Activated T-helper 2 cell treated with anti-CD3 and anti-CD28 coated beads, Interferon-gamma antibody, Interleukin-2, Interleukin-4, amounts not matched to agents 10 μg/mL and 5 μg/mL and 100 μg/mL, durations not matched to agents 14 hours and 24 hours and 36 hours (primary cell): ENCODE measurements around the gene OR52K1. TPM values are rescaled to one million over a fixed set of nuclear protein-coding genes. Genes with fewer than 3 reads are reported as not detected.
"Not testable (repeated sequence)": the region's sequence is repeated elsewhere in the genome, so short reads cannot be mapped to it uniquely, and the experiment has no call there.

Experiments used
- DNase-seq: peaks from one replicate; pipeline ENCODE4 v3.0.0; 2021; ENCODE audit warnings: low spot score
- H3K27ac Mint-ChIP-seq: one replicate; pipeline ENCODE4 v1.8.0; 2021; ENCODE audit warnings: mixed read lengths
- H3K27me3 Mint-ChIP-seq: one replicate; pipeline ENCODE4 v1.8.0; 2021; ENCODE audit warnings: low read depth, mixed read lengths
- H3K36me3 Mint-ChIP-seq: one replicate; pipeline ENCODE4 v1.8.0; 2021; ENCODE audit warnings: low read depth, mixed read lengths
- H3K4me1 Mint-ChIP-seq: one replicate; pipeline ENCODE4 v1.8.0; 2021; ENCODE audit warnings: low read depth, mixed read lengths
- H3K4me3 Mint-ChIP-seq: one replicate; pipeline ENCODE4 v1.8.0; 2021; ENCODE audit warnings: low read depth, mild to moderate bottlenecking, moderate library complexity, mixed read lengths
- H3K9me3 Mint-ChIP-seq: one replicate; pipeline ENCODE4 v1.8.0; 2021; ENCODE audit warnings: mixed read lengths
- intact Hi-C: fragments of 100-400 bp; cut with micrococcal nuclease; formaldehyde crosslinking; loops from one replicate; pipeline ENCODE4 v1.15.1; 2023
- total RNA-seq: library from RNA; stranded (reverse); gene quantifications from 2 replicates; pipeline ENCODE4 v1.2.3, GENCODE V29; 2022

OR52K1 gene
- total RNA-seq, 1 donor from 2014 or later: not detected

DNA sequence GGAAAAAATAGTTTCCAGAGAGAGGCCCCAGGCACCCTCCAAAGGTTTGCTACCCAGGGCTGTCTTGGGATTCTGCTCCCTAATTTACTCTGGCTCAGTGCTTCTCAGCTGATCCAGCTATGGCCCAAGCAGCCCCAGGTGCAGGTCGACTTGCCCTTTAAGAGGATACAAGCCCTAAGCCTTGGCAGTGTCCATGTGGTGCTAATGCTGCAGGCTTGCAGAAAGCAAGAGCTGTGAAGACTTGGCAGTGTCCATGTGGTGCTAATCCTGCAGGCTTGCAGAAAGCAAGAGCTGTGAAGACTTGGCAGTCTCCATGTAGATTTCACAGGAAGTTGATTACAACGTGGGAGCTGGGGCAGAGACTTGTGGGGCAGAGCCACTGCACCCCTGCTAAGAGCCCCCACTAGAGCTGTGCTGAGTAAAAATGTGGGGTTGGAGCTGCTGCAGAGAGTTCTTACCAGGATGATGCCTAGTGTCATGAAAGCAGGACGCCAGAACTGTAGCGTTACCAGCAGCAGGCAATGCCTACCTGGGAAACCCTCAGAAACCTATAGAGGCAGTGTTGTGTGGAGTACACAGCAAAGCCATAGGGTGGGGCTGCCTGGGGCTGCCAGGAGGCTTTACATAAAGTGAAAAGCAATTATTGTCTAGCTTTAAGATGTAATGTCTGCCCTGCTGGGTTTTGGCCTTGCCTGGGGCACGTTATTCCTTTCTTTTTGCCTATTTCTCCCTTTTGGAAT lies 16.1 kb upstream of the OR52K1 start:
- H3K9me3 Mint-ChIP-seq: peaks cover 19% of the 10 kb centered on the region
- no peak for DNase-seq
- H3K4me1 Mint-ChIP-seq: peaks cover 2% of the 10 kb centered on the region
- H3K27ac Mint-ChIP-seq: no peak overlapping the region
- H3K4me3 Mint-ChIP-seq: no peak overlapping the region
- intact Hi-C loops: no loop called here
- H3K27me3 Mint-ChIP-seq: peaks cover 5% of the 10 kb centered on the region
- peaks cover 10% of the 10 kb centered on the region for H3K36me3 Mint-ChIP-seq

DNA sequence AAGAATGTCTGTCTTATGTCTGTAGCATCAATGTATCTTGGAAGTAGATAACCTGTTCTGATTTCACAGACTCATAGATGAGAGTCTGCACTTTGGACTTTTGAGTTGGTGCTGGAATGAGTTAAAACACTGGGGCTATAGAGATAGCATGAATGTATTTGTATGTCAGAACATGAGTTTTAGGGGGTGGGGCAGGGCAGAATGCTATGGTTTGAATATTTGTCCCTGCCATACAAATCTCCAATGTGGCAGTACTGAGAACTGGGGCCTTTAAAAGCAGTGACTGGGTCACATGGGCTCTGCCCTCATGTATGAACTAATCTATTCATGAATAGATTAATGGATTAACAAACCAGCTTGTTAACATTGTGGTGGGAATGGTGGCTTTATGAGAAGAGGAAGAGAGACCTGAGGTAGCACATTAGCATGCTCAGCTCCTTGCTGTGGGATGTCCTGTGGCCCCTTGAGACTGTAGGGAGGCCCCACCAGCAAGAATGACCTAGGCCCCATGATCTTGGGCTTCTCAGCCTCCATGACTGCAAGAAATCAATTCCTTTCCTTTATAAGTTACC lies 15.5 kb upstream of the OR52K1 start:
- H3K27ac Mint-ChIP-seq: no peak overlapping the region
- DNase-seq: no peak
- H3K9me3 Mint-ChIP-seq: peaks cover 16% of the 10 kb centered on the region
- intact Hi-C loops: no loop called here
- peaks cover 2% of the 10 kb centered on the region for H3K4me1 Mint-ChIP-seq
- peaks cover 5% of the 10 kb centered on the region for H3K27me3 Mint-ChIP-seq
- H3K36me3 Mint-ChIP-seq: peaks cover 10% of the 10 kb centered on the region
- H3K4me3 Mint-ChIP-seq: no peak overlapping the region

DNA sequence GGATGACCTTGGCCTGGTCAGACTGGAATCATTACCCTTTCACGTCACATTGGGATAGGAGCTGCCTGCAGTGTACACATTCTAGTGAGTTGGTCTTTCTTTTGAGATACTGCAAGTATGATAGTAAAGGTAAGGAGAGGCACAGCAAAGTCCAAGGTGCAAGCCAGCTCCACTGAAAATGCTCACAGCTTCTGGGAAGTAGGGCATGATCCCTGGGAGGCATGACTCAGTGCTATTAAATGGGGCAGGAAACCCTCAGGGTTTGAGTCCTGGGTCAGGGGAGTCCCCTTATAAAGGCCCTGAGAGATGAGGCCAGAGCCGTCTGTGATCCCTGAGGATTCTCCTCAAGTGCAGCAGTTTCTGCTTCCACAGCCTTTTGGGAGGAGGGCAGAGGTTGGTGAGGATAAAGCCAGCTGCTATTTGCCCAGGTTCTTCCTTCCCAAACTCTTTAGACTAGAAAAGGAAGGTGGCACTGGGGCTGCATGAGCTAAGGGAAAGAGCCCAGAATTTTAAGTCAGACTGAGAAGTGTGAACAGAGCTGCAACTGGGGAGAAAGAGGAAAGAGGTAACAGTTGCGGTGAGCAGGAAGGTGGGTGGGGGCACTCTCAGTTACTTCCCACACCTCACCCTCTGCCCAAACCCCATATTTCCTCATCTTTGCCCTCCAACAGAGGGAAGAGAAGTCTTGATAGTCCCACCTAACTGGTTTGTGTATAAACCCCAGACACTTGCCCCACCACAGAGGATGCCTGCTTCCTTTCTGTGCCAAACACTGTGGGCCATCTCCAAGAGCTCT lies 14.4 kb upstream of the OR52K1 start:
- Mint-ChIP-seq H3K4me1 (peaks cover 2% of the 10 kb centered on the region), H3K27me3 (peaks cover 5% of the 10 kb centered on the region), H3K4me3 (no peak overlapping the region), H3K9me3 (peaks cover 16% of the 10 kb centered on the region), H3K36me3 (peaks cover 10% of the 10 kb centered on the region), H3K27ac (no peak overlapping the region)
- intact Hi-C loops: no loop called here
- DNase-seq: no peak

DNA sequence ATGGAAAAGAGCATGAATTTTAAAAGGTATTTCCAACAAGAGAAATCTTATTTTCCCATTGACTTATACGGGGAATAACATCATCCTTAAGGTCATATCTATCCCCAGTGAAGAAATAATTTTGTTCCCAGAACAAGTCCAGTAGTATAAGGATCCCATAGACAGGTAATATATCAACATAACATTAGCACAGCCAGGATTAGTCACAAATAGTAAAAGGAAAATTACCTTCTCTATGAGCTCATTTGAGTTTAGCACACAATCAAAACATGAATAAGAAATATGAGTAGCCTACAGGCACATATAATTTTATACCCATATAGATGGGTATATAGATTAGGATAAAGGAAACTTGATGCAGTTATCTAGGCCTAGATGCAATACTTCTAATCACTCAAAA lies 2.8 kb upstream of the OR52K1 start:
- intact Hi-C loops: no loop called here
- no peaks in the 10 kb centered on the region for H3K9me3 Mint-ChIP-seq
- peaks cover 5% of the 10 kb centered on the region for H3K4me1 Mint-ChIP-seq
- H3K4me3 Mint-ChIP-seq: no peak overlapping the region
- H3K27ac Mint-ChIP-seq: no peak overlapping the region
- DNase-seq: no peak
- H3K36me3 Mint-ChIP-seq: no peaks in the 10 kb centered on the region
- peaks cover 8% of the 10 kb centered on the region for H3K27me3 Mint-ChIP-seq

DNA sequence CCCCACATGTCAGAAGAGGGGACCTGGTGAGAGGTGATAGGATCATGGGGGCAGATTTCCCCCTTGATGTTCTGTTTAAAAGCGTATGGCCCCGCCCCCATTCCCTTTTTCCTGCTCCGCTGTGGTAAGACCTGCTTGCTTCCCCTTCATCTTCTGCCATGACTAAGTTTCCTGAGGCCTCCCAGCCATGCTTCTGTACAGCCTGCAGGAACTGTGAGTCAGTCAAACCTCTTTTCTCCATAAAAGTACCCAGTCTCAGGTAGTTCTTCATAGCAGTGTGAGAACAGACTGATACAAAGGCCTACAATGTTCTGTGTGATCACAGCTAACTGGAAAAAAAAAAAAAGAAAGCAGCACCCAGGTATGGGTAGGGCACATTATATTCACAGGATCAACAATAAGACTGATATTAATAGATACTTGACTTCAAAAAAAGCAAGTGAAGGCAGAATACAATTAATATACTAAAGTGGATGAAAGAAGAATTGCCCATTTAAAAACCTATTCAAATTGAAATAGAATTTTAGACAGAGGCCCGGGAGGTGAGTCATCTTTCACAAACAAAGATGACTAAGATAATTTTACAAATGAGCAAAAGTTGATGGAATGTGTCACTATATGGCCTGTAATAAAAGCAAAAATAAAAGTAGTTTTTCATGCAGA lies 1.7 kb upstream of the OR52K1 start:
- intact Hi-C loops: loop anchor here (1.0 kb wide), 1 partner anchor 87 kb away; the partner anchor contains the start of gene TRIM21
- H3K9me3 Mint-ChIP-seq: no peaks in the 10 kb centered on the region
- no peak for DNase-seq
- H3K27ac Mint-ChIP-seq: no peak overlapping the region
- H3K4me3 Mint-ChIP-seq: no peak overlapping the region
- H3K27me3 Mint-ChIP-seq: peaks cover 8% of the 10 kb centered on the region
- H3K4me1 Mint-ChIP-seq: peaks cover 5% of the 10 kb centered on the region
- H3K36me3 Mint-ChIP-seq: no peaks in the 10 kb centered on the region

DNA sequence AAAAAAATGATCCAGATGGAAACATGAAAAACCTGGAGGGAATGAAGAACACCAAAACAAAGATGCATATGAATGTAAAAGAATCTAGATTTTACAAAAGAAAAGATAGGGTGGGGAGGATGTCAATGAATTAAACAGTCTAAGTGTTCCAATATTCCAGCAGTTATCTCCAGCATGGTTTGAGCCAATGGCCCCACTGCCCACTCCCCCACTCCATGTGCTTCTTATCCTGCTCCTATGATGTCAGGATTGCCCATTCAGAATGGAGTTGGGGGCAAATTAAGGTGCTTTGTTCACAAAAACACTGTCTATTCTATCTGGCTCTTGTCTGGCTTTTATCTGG lies 1.2 kb upstream of the OR52K1 start:
- DNase-seq: no peak
- Mint-ChIP-seq H3K4me3 (no peak overlapping the region), H3K36me3 (no peaks in the 10 kb centered on the region), H3K27ac (no peak overlapping the region), H3K4me1 (peaks cover 5% of the 10 kb centered on the region), H3K27me3 (peaks cover 8% of the 10 kb centered on the region), H3K9me3 (no peaks in the 10 kb centered on the region)
- intact Hi-C loops: loop anchor here (1.0 kb wide), 1 partner anchor 88 kb away; the partner anchor contains the start of gene TRIM21

DNA sequence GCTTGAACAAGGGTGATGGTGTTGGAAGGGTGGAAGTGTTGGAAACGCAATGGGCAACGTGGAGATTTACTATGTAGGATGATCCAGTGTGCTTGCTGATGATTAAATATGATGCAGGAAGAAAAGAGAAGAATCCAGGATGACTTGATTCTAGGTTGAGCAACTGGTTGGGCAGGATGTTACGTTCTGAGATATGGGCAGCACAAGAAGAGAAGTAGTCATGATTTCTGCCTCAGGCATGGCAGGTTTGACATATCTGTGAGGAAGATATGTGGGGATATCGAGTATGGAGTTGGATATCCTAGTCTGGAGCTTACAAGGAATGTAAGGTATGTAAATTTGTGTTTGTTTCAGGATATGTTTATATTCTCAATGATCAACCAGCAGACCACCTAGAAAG lies 1.9 kb downstream of the OR52K1 start:
- intact Hi-C loops: no loop called here
- H3K9me3 Mint-ChIP-seq: no peaks in the 10 kb centered on the region
- no peak overlapping the region for H3K4me3 Mint-ChIP-seq
- H3K27ac Mint-ChIP-seq: no peak overlapping the region
- no peaks in the 10 kb centered on the region for H3K36me3 Mint-ChIP-seq
- H3K27me3 Mint-ChIP-seq: peaks cover 6% of the 10 kb centered on the region
- no peak for DNase-seq
- peaks cover 5% of the 10 kb centered on the region for H3K4me1 Mint-ChIP-seq

DNA sequence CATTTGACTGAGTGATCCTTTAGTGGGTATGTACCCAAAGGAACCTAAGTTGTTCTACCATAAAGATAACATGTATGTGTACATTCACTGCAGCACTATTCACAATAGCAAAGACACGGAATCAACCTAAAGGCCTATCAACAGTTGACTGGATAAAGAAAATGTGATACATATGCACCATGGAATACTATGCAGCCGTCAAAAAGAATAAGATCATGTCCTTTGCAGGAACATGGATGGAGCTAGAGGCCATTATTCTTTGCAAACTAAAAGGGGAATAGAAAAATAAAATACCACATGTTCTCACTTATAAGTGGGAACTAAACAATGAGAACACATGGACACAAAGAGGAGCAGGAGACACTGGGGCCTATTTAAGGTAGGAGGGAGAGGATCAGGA lies 9.0 kb downstream of the OR52K1 start:
- DNase-seq, H3K9me3 Mint-ChIP-seq, H3K27ac Mint-ChIP-seq, intact Hi-C loops, H3K4me1 Mint-ChIP-seq, H3K4me3 Mint-ChIP-seq, H3K36me3 Mint-ChIP-seq: not testable (repeated sequence)
- peaks cover 19% of the 10 kb centered on the region for H3K27me3 Mint-ChIP-seq

DNA sequence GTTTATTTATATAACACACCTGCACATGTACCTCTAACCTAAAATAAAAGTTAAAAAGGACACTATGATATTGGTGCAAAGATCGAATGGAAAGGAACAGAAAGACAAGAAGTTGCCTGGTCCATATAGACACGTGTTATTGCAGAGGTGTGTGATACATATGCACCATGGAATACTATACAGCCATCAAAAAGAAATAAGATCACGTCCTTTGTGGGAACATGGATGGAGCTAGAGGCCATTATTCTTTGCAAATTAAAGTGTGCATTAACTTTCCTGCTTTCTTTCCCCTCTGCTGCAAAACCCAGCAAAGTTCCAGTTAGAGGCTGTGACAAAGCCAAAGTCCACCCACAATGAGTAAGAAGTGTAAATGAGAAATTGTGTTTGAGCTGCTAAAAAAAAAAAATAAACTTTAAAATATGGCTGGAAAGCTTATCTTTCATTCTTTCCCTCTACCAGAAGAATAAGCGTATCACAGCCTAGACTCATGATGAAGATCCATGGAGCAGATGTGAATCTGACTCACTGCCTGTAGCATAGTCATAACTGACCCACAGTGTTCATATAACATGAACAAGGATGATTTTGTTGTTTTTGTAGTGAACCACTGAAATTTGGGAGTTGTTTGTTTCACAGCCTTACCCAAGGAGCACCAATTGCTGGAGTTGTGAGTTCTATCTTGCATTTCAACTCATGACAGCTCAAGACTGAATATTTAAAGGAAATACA lies 9.6 kb downstream of the OR52K1 start:
- Mint-ChIP-seq H3K9me3 (peaks cover 4% of the 10 kb centered on the region), H3K36me3 (no peaks in the 10 kb centered on the region), H3K27me3 (peaks cover 16% of the 10 kb centered on the region), H3K27ac (no peak overlapping the region), H3K4me1 (peaks cover 6% of the 10 kb centered on the region), H3K4me3 (no peak overlapping the region)
- intact Hi-C loops: loop anchor here (2.0 kb wide), 1 partner anchor 99 kb away; the partner anchor contains the start of gene TRIM21
- no peak for DNase-seq

DNA sequence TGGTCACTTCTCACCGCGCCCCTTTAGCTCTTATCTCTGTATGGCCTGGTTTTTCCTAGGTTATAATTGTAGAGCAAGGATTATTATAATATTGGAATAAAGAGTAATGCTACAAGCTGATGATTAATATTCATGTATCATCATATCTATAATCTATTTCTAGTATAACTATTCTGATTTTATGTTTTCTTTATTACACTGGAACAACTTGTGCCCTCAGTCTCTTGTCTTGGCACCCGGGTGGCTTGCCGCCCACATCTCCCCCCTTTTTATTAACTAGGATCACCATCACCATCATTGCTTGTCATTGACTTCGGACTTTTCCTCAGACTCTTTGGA lies 11.0 kb downstream of the OR52K1 start:
- Mint-ChIP-seq H3K36me3 (no peaks in the 10 kb centered on the region), H3K27me3 (peaks cover 16% of the 10 kb centered on the region), H3K4me3 (no peak overlapping the region), H3K4me1 (peaks cover 6% of the 10 kb centered on the region), H3K9me3 (peaks cover 4% of the 10 kb centered on the region), H3K27ac (no peak overlapping the region)
- no peak for DNase-seq
- intact Hi-C loops: loop anchor here (1.0 to 2.0 kb wide), 2 partner anchors 101 to 306 kb away; partner anchors contain the start of gene TRIM21

DNA sequence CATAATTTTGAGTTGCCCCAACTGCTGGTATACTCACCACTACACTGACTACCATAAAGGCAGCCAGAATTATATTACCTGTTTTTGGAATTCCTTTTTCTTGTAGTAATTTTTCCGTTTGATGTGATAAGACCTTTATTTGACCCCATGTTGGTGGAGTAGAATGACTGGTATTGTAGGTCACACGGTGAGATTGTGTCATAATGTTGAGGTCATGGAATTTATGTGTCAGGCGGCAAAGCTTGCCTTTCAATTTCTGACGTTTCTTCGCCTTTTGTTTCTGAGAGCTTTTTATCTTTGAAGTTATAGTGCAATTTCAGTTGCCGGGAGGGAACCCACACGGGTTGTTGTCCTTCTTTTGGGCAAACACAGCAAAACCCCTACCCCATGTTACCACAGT lies 13.0 kb downstream of the OR52K1 start:
- H3K9me3 Mint-ChIP-seq: peaks cover 4% of the 10 kb centered on the region
- H3K36me3 Mint-ChIP-seq: no peaks in the 10 kb centered on the region
- H3K27me3 Mint-ChIP-seq: peaks cover 15% of the 10 kb centered on the region
- intact Hi-C loops: no loop called here
- no peak overlapping the region for H3K4me3 Mint-ChIP-seq
- no peak for DNase-seq
- no peak overlapping the region for H3K27ac Mint-ChIP-seq
- peaks cover 6% of the 10 kb centered on the region for H3K4me1 Mint-ChIP-seq

DNA sequence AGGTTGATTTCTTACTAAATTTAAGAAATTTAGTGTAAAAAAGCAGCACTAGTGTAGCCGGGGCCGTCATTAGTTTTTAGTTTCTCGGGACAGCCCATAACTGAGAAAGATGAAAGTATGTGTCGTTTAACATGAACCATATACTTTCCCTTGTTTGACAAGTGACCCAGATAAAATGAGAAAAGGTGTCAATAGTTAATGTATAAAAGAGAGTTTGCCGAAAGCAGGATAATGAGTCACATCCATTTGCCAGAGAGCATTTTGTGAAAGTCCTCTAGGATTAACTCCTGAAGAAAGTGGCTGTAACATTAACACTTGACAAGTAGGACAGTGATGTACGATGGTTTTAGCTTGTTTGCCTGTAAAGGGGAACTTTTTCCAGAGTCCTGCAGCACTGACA lies 13.5 kb downstream of the OR52K1 start:
- Mint-ChIP-seq H3K9me3 (peaks cover 4% of the 10 kb centered on the region), H3K27me3 (peaks cover 18% of the 10 kb centered on the region), H3K36me3 (no peaks in the 10 kb centered on the region), H3K4me1 (peaks cover 6% of the 10 kb centered on the region), H3K27ac (no peak overlapping the region), H3K4me3 (no peak overlapping the region)
- intact Hi-C loops: no loop called here
- no peak for DNase-seq
